GM18951 (cell line): ENCODE measurements around the gene ZNF562.
"Not testable (repeated sequence)": the region's sequence is repeated elsewhere in the genome, so short reads cannot be mapped to it uniquely, and the experiment has no call there.

Experiments
- POLR2A ChIP-seq: IDR thresholded peaks from 4 replicates; pipeline ENCODE4 v1.6.1; 2011; ENCODE audit warnings: mild to moderate bottlenecking; ENCODE audit not compliant: insufficient read length, insufficient read depth; ENCODE audit errors: extremely low read depth
- in situ Hi-C: fragments of 300-500 bp; cut with MboI; formaldehyde crosslinking; loops from one replicate; pipeline ENCODE4 v1.12.0; 2022; ENCODE audit warnings: low sequenced_read_pairs, mixed read lengths, inconsistent platforms; ENCODE audit not compliant: unreplicated experiment

Gene ZNF562

DNA sequence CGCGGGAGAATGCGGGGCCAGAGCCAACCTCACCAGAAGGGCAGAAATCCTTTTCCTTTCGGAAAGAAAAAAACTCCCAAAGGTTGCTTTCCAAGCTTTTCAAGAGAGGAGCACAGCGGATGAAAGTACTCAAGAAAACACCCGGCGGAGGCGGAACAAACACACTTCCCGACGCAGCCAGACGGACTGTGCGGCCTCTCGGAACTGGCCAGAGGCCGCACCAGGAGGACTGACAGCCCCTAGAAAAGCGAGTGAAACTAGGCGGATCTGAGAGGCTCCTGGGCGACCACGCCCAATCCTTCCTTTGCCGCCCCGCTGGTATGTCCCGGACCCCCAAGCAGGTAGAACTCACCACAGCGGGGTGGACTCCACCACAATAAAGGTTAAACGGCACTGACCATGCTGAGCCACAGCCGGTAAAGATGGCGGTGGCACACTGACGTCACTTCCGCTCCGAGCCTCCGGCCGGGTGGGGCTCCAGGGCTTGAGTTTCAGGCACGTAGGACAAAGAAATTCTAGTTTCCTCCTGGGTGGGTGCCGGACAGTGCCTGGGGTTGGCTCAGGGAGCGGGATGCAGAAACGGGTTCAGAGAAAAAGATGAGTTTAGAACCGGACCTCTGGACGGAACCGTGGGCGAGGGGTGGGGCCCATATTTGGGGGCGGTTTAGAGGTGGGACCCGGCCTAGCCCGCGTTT is at the start of gene ZNF562:
TSS of gene ZNF562 (minus strand) at position 438 of the 695 bp plus-strand sequence. CDS start 14,356 bp downstream, outside the sequence.
- TF ChIP-seq POLR2A, result peak; percentile 72
- in situ Hi-C loops, result no loop called here

DNA sequence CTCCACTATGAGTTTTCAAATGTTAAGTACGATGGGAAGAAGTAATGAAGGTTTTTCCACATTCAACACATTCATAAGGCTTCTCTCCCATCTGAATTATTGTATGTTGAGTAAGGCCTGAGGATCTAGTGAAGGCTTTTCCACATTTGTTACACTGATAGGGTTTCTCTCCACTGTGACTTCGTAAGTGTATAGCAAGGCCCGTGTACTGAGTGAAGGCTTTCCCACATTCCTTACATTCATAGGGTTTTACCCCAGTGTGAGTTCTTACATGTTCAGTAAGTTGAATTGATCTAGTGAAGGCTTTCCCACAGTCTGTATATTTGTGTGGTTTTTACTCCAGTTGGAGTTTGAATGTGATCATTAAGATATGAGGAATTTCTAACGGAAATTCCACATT is 49.3 kb upstream of the ZNF562 start:
- TF ChIP-seq POLR2A, result no peak
- in situ Hi-C loops, result no loop called here

DNA sequence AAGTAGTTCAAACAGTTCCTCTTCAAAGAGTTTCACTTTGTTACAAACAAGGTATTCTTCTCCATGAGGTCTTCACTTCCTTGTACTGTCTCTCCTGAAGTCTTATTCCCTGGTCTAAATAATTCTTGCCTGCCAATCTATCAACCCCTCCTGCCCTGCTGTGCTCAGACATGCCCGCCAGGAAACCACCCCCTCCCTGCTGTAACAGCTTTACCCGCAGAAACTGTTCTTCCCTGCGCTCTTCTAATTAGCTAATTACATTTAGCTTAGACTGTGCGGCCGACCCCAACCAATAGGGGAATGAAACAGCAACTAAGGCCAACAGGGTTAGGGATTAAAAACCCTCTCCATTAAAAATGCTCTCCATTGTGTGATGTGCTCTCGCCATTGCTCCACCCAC is 47.0 kb upstream of the ZNF562 start:
- no peak for TF ChIP-seq POLR2A
- in situ Hi-C loops, result no loop called here

DNA sequence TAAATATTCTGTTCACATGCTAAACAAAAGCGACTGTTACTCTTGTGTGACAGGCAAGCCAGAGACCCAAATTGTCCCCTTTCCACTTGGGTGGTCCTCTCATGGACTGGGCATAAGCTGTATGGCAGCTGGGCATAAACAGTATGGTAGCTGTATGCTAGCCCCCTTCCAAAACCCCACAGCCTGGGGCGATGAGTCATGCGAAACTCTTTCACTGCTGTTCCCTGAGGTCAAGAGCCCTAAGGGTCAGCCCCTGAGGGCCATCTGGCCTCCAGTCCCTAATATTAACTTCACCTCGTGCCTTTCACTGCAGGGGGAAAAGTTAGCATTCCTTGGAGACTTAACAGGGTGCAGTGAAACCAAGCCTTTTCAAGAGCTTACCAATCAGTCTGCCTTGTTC is 45.6 kb upstream of the ZNF562 start:
- in situ Hi-C loops, result no loop called here
- no peak for TF ChIP-seq POLR2A

DNA sequence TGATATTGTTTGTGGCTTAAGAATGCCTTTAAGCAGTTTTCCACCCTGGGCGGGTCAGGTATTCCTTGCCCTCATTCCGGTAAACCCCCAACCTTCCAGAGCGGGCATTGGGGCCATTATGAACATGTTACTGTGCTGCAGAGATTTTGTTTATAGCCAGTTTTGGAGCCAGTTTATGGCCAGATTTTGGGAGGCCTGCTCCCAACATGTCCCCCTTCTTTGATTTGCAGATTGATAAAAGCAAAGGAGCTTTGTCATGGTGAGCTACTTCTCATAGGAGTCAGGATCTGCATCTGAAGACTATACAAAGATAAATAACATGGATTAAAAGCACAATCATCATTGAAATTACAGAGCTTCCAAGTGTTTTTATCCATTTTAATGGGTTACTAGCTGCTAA is 36.9 kb upstream of the ZNF562 start:
- in situ Hi-C loops, result no loop called here
- TF ChIP-seq POLR2A, result no peak

DNA sequence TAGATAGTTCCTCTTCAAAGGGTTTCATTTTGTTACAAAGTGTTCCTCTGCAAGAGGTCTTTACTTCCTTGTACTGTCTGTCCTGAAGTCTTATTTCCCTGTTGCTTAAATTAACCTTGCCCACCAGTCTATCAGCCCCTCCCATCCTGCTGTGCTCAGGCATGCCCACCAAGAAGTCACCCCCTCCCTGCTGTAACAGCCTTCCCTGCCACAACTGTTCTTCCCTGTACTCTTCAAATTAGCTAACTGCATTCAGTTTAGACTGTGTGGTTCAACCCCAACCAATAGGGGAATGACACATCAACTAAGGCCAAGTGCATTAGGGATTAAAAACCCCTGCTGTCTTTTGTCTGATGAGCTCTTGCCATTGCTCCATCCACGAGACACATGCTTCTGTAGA is 34.4 kb upstream of the ZNF562 start:
- in situ Hi-C loops, result no loop called here
- TF ChIP-seq POLR2A, result no peak

DNA sequence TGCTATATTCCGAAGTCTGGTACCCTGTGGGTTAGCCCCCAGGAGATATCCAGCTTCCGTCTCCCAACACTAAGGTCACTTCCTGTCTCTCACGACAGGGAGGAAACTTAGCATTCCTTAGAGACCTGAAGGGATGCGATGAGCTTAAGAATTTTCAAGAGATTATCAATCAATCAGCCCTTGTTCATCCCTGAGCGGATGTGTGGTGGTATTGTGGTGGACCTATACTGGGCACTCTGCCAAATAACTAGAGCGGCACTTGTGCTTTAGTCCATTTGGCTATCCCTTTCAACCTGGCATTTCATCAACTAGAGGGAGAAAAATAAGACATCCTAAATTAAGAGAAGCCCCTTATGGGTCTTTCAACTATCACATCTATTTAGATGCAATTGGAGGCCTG is 30.9 kb upstream of the ZNF562 start:
- TF ChIP-seq POLR2A, result no peak
- in situ Hi-C loops, result no loop called here

DNA sequence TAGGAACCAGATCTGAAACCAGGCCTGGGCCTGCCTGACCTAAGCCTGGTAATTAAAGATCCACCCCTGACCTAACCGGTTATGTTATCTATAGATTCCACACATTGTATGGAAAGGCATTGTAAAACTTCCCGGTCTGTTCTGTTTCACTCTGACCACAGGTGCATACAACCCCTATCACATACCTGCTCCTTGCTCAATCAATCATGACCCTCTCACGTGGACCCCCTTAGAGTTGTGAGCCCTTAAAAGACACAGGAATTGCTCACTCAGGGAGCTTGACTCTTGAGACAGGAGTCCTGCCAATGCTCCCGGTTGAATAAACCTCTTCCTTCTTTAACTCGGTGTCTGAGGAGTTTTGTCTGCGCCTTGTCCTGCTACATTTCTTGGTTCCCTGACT is 27.3 kb upstream of the ZNF562 start:
- TF ChIP-seq POLR2A, result no peak
- in situ Hi-C loops, result no loop called here

DNA sequence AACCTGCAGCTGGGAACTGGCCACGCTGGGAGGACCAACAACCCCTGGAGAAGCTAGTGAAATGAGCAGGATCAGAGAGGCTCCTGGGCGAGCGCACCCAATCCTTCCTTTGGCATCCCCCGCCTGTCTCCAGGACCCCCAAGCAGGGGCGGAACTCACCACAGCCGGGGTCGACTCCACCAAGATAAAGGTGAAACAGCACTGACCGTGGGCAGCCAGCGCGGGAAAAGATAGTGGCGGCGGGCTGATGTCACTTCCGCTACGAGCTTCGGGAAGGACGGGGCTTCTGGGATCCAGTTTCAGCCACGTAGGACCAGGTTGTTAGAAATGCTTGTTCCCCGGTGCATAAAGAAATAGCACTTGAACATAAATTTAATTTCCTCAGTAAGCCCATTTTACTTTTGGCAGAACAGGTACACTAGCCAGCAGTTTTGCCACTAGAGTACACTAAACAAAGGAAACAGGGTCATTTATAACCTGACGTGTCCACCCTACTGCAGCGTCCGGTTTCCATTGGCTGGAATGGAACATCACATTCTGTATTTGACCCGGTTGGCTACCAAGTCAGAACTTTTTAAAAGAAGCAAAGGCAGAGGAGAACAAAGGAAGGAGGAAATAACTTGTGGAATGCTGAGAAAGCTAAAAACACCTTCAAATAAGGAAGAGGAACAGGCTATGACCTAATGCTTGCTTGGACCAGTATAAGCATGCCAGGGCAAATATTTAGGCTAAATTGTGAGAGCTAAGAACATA is 25.5 kb upstream of the ZNF562 start:
- TF ChIP-seq POLR2A, result no peak
- in situ Hi-C loops, result no loop called here

DNA sequence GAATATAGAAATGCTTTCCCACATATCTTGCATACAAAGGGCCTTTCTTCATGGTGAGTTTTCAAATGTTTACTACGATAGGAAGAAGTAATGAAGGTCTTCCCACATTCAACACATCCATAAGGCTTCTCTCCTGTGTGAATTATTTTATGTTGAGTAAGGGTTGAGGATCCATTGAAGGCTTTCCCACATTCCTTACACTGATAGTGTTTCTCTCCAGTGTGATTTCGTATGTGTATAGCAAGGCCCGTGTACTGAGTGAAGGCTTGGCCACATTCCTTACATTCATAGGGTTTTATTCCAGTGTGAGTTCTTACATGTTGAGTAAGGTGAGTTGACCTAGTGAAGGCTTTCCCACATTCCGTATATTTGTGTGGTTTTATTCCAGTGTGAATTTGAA is 15.4 kb upstream of the ZNF562 start:
- in situ Hi-C loops, result not testable (repeated sequence)

DNA sequence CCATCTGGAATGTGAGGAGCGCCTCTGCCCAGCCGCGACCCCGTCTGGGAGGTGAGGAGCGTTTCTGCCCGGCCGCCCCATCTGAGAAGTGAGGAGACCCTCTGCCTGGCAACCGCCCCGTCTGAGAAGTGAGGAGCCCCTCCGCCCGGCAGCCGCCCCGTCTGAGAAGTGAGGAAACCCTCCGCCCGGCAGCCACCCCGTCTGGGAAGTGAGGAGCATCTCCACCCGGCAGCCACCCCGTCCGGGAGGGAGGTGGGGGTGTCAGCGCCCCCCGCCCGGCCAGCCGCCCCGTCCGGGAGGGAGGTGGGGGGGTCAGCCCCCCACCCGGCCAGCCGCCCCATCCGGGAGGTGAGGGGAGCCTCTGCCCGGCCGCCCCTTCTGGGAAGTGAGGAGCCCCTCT is 5.1 kb upstream of the ZNF562 start:
- in situ Hi-C loops, result not testable (repeated sequence)

DNA sequence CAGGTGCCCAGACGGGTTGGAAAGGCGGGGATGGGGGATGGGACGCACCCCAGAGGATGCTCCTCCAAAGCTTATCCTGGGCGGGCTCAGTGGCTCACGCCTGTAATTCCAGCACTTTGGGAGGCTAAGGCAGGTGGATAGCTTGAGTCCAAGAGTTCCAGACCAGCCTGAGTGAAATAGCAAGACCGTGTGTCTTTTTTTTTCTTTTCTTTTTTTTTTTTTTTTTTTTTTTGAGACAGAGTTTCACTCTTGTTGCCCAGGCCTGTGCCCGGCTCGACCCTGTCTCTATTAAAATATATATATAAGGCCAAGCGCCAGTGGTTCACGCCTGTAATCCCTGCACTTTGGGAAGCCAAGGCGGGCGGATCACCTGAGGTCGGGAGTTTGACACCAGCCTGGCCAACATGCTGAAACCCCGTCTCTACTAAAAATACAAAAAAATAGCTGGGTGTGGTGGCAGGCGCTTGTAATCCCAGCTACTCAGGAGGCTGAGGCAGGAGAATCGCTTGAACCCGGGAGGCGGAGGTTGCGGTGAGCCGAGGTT is 530 bp upstream of the ZNF562 start:
- in situ Hi-C loops, result not testable (repeated sequence)

DNA sequence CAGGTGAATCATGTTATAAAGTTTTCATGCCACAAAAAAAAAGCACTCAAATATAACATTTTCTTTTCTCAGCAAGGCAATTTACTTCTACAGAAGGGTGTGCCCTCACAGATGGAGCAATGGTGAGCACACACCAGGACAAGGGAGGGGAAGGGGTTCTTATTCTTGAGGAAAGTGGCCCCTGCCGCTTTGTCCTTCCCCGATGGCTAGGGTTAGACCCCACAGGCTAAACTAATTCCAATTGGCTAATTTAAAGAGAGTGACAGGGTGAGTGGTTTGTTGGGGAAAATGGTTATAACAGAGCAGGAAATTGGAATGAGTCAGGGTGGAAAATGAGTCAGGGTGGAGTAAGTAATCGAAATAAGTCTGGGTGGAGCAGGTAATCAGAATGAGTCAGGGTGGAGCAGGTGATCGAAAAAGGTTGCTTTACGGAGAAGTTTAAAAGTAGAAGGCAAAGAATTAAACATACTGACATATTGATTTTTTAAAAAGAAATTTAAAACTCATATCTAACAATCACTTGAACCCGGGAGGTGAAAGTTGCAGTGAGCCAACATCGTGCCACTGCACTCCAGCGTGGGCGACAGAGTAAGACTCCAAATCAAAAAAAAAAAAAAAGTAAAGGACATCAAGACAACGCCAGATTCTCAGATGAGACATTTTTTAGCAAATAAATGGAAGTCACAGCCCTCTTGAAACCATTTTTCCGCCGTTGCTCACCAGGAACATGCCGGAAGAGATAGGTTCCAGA is 813 bp downstream of the ZNF562 start:
- no peak for TF ChIP-seq POLR2A
- in situ Hi-C loops, result no loop called here

DNA sequence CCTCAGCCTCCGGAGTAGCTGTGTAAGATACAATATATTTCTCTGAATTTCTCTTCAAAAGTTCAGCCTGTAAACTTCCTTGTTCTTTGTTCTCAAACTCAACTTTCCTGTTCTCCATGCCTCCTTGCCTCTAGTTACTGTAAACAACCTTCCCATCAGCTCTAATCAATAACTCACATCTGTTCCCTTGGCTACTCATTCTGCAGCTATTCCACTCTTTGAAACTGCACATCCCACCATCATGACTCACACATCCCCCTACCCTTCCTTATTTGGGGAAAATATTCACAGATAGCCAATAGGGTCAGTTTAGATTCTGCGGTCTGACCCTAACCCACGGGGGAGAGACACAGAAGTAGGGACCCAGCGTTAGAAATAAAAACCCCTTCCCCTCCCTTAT is 2.0 kb downstream of the ZNF562 start:
- in situ Hi-C loops, result no loop called here
- TF ChIP-seq POLR2A, result no peak
